ENCODE data around the gene KPRP. TPM values are rescaled to one million over a fixed set of nuclear protein-coding genes. Genes with fewer than 3 reads are reported as not detected.

KPRP gene
- total RNA-seq, 2 experiments from 2014 or later: not detected

DNA sequence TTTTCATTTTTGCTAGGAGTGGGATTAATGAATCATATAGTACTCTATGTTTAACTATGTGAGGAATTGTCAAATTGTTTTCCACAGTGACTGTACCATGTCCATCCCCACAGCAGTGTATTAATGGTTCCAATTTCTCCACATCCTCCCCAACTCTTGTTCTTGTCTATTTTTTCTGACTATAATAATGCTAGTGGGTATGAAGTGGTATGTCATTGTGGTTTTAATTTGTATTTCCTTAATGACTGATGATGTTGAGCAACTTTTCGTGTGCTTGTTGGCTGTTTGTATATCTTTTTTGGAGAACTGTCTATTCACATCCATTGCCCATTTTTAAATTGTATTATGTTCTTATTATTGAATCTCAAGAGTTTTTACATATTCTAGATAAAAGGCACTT, 10.0 kb upstream of the KPRP start:
- TF ChIP-seq EZH2phosphoT487 (IDR thresholded peaks at IDR 0.05; ENCODE audit: borderline replicate concordance, low read depth, low read length): no peak
- TF ChIP-seq, protein P1, sequence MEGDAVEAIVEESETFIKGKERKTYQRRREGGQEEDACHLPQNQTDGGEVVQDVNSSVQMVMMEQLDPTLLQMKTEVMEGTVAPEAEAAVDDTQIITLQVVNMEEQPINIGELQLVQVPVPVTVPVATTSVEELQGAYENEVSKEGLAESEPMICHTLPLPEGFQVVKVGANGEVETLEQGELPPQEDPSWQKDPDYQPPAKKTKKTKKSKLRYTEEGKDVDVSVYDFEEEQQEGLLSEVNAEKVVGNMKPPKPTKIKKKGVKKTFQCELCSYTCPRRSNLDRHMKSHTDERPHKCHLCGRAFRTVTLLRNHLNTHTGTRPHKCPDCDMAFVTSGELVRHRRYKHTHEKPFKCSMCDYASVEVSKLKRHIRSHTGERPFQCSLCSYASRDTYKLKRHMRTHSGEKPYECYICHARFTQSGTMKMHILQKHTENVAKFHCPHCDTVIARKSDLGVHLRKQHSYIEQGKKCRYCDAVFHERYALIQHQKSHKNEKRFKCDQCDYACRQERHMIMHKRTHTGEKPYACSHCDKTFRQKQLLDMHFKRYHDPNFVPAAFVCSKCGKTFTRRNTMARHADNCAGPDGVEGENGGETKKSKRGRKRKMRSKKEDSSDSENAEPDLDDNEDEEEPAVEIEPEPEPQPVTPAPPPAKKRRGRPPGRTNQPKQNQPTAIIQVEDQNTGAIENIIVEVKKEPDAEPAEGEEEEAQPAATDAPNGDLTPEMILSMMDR (conservative IDR thresholded peaks at IDR 0.05; ENCODE audit: low read length): no peak
- no peak overlapping the region for H3K27ac ChIP-seq (ENCODE audit: low read depth, low read length, poor library complexity, severe bottlenecking)
- no peak overlapping the region for H3K4me2 ChIP-seq (ENCODE audit: low read length)
- H3K4me1 ChIP-seq (ENCODE audit: insufficient read depth, low read length, poor library complexity, severe bottlenecking): no peaks in the 10 kb centered on the region
- no peaks in the 10 kb centered on the region for H3K9me3 ChIP-seq (ENCODE audit: low read length)
- intact Hi-C loops (cut with micrococcal nuclease; ENCODE audit: unreplicated experiment): no loop called here
- no peak overlapping the region for H2AFZ ChIP-seq (ENCODE audit: low read length)
- no peak overlapping the region for H3K4me3 ChIP-seq (ENCODE audit: low read depth, low read length, poor library complexity, severe bottlenecking)
- no peak for DNase-seq (ENCODE audit: low spot score)
- CTCF ChIA-PET (ENCODE audit: unreplicated experiment): no interaction called here
- no peaks in the 10 kb centered on the region for H3K36me3 ChIP-seq (ENCODE audit: insufficient read depth, low read length)
- no peaks in the 10 kb centered on the region for H4K20me1 ChIP-seq (ENCODE audit: insufficient read depth, low read length)
- POLR2A ChIA-PET: no interaction called here
- no TSS peak for BruUV-seq (replicated peaks)
- no peaks in the 10 kb centered on the region for H3K9me2 ChIP-seq (ENCODE audit: insufficient read depth, low read length)
- no peaks in the 10 kb centered on the region for H3K79me2 ChIP-seq (ENCODE audit: insufficient read depth, low read depth, low read length)

DNA sequence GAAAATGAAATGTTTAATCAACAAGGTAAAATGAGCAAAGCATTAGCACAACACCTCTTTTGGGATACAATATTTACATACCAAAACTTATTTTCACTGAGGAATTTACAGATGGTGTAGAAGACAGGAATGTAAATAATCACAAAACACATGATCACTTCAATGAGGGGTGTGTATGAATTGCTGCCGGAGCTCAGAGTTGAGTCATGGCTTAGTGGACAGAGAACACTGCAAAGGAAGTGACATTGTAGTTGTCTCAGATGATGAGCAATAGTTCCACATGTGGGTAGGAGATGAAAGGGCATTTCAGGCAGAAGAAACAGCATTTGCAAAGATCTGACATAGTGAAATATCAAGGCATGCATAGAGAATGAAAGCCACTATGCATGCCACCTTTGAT, 5.6 kb upstream of the KPRP start:
- no peaks in the 10 kb centered on the region for H3K4me1 ChIP-seq (ENCODE audit: insufficient read depth, low read length, poor library complexity, severe bottlenecking)
- BruUV-seq (replicated peaks): no TSS peak
- no peaks in the 10 kb centered on the region for H3K9me2 ChIP-seq (ENCODE audit: insufficient read depth, low read length)
- no peak for DNase-seq (ENCODE audit: low spot score)
- H3K9me3 ChIP-seq (ENCODE audit: low read length): no peaks in the 10 kb centered on the region
- H3K4me2 ChIP-seq (ENCODE audit: low read length): no peak overlapping the region
- POLR2A ChIA-PET: no interaction called here
- CTCF ChIA-PET (ENCODE audit: unreplicated experiment): no interaction called here
- no peak overlapping the region for H2AFZ ChIP-seq (ENCODE audit: low read length)
- no peaks in the 10 kb centered on the region for H4K20me1 ChIP-seq (ENCODE audit: insufficient read depth, low read length)
- H3K79me2 ChIP-seq (ENCODE audit: insufficient read depth, low read depth, low read length): no peaks in the 10 kb centered on the region
- H3K4me3 ChIP-seq (ENCODE audit: low read depth, low read length, poor library complexity, severe bottlenecking): no peak overlapping the region
- no peaks in the 10 kb centered on the region for H3K36me3 ChIP-seq (ENCODE audit: insufficient read depth, low read length)
- TF ChIP-seq, protein P1 (conservative IDR thresholded peaks at IDR 0.05; ENCODE audit: low read length): no peak
- no peak for TF ChIP-seq EZH2phosphoT487 (IDR thresholded peaks at IDR 0.05; ENCODE audit: borderline replicate concordance, low read depth, low read length)
- intact Hi-C loops (cut with micrococcal nuclease; ENCODE audit: unreplicated experiment): no loop called here
- H3K27ac ChIP-seq (ENCODE audit: low read depth, low read length, poor library complexity, severe bottlenecking): no peak overlapping the region

DNA sequence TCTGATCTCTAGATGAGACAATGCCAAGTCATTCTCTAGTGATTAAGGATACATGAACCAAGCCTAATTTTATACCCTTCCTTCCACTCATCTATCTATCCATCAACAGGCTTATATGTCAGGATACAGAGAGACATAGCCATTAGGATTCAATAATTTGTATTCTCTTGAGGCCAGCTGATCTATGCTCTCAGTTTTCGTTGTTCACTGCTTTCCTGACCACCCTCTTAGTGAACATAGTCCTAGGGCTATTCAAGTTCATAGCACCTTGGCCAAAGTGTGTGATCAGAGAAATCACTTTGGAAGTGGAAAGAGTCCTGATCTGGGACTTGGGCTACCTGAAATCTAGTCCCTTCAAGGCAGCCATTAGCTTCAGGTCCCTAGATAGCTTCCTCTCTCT, 4.2 kb upstream of the KPRP start:
- no peaks in the 10 kb centered on the region for H3K4me1 ChIP-seq (ENCODE audit: insufficient read depth, low read length, poor library complexity, severe bottlenecking)
- no TSS peak for BruUV-seq (replicated peaks)

More for the DNA sequence above, 4.2 kb upstream of the KPRP start:
- POLR2A ChIA-PET: no interaction called here
- no peaks in the 10 kb centered on the region for H3K9me3 ChIP-seq (ENCODE audit: low read length)
- DNase-seq (ENCODE audit: low spot score): no peak
- intact Hi-C loops (cut with micrococcal nuclease; ENCODE audit: unreplicated experiment): no loop called here
- H4K20me1 ChIP-seq (ENCODE audit: insufficient read depth, low read length): no peaks in the 10 kb centered on the region
- CTCF ChIA-PET (ENCODE audit: unreplicated experiment): no interaction called here
- H3K4me3 ChIP-seq (ENCODE audit: low read depth, low read length, poor library complexity, severe bottlenecking): no peak overlapping the region
- no peak overlapping the region for H2AFZ ChIP-seq (ENCODE audit: low read length)
- H3K27ac ChIP-seq (ENCODE audit: low read depth, low read length, poor library complexity, severe bottlenecking): no peak overlapping the region
- H3K4me2 ChIP-seq (ENCODE audit: low read length): no peak overlapping the region
- no peaks in the 10 kb centered on the region for H3K79me2 ChIP-seq (ENCODE audit: insufficient read depth, low read depth, low read length)
- H3K36me3 ChIP-seq (ENCODE audit: insufficient read depth, low read length): no peaks in the 10 kb centered on the region
- TF ChIP-seq, protein P1 (conservative IDR thresholded peaks at IDR 0.05; ENCODE audit: low read length): no peak
- TF ChIP-seq EZH2phosphoT487 (IDR thresholded peaks at IDR 0.05; ENCODE audit: borderline replicate concordance, low read depth, low read length): no peak
- no peaks in the 10 kb centered on the region for H3K9me2 ChIP-seq (ENCODE audit: insufficient read depth, low read length)

All from OCI-LY7 (cell line).